Sigmoid colon (tissue), 4 donors: ENCODE data around the gene CNTN1.

Experiments
- POLR2A ChIP-seq, 2 donors: fragments of 450-650 bp; IDR thresholded peaks; one replicate each; pipeline ENCODE4 v1.6.1; 2016; ENCODE audit warnings: antibody characterized with exemption in 2 of 2, mild to moderate bottlenecking in 2 of 2, moderate library complexity in 2 of 2
- POLR2AphosphoS5 ChIP-seq, 4 donors: sonication (generic); formaldehyde crosslinking; IDR thresholded peaks; one replicate each; pipeline ENCODE4 v1.6.1; 2017; ENCODE audit warnings: antibody characterized with exemption in 4 of 4
- TF ChIP-seq, protein P1 (sequence below), 4 experiments: fragments of 450-650 bp in 3 of 4; fragments of 200-600 bp in 1 of 4; IDR thresholded peaks; one replicate each; pipeline ENCODE4 v1.5.1; 2016 to 2019; ENCODE audit warnings: antibody characterized with exemption in 4 of 4, mild to moderate bottlenecking in 3 of 4, moderate library complexity in 2 of 4

- TF ChIP-seq, protein P1, sequence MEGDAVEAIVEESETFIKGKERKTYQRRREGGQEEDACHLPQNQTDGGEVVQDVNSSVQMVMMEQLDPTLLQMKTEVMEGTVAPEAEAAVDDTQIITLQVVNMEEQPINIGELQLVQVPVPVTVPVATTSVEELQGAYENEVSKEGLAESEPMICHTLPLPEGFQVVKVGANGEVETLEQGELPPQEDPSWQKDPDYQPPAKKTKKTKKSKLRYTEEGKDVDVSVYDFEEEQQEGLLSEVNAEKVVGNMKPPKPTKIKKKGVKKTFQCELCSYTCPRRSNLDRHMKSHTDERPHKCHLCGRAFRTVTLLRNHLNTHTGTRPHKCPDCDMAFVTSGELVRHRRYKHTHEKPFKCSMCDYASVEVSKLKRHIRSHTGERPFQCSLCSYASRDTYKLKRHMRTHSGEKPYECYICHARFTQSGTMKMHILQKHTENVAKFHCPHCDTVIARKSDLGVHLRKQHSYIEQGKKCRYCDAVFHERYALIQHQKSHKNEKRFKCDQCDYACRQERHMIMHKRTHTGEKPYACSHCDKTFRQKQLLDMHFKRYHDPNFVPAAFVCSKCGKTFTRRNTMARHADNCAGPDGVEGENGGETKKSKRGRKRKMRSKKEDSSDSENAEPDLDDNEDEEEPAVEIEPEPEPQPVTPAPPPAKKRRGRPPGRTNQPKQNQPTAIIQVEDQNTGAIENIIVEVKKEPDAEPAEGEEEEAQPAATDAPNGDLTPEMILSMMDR (IDR thresholded peaks at IDR 0.05) = no peak
- TF ChIP-seq POLR2A (IDR thresholded peaks at IDR 0.05) = no peak
- TF ChIP-seq POLR2AphosphoS5 (IDR thresholded peaks at IDR 0.05) = no peak
These were observed 19.4 kb upstream of the CNTN1 start for GRCh38 chr12:40672741-40673271.
